Neural progenitor cell (in vitro differentiated cells): ENCODE results near the gene PEAK3.

Experiments used
- CTCF ChIP-seq: fragments of 200-600 bp; sonication (generic); IDR thresholded peaks from 2 replicates; pipeline ENCODE4 v1.5.1; 2017; ENCODE audit warnings: antibody characterized with exemption, mild to moderate bottlenecking
- EZH2phosphoT487 ChIP-seq: fragments of 200-600 bp; sonication (generic); IDR thresholded peaks from 2 replicates; pipeline ENCODE4 v1.6.1; 2017; ENCODE audit warnings: antibody characterized with exemption

- TF ChIP-seq CTCF (no peak), EZH2phosphoT487 (no peak)
Measured at GRCh38 chr19:2249010-2249866, 32.7 kb downstream of the PEAK3 start, which contains the start of gene AMH.
